MM.1S (cell line): ENCODE data around the gene TDRD6.

Experiments used
- CTCF ChIP-seq: fragments of 300-600 bp; sonication (generic); IDR thresholded peaks from 2 replicates; pipeline ENCODE4 v1.5.1; 2016; ENCODE audit warnings: antibody characterized with exemption, low read length, mixed read lengths
- EZH2 ChIP-seq: fragments of 300-600 bp; sonication (generic); optimal IDR thresholded peaks from 2 replicates; pipeline ENCODE3; 2017; ENCODE audit warnings: low read depth, mild to moderate bottlenecking, antibody characterized with exemption, low read length, mixed read lengths

- TF ChIP-seq CTCF, result no peak
- TF ChIP-seq EZH2, result no peak
These were observed 12.3 kb downstream of the TDRD6 start for GRCh38 chr6:46699970-46700369.
